ENCODE measurements around the gene DPP7. TPM values are rescaled to one million over a fixed set of nuclear protein-coding genes. Genes with fewer than 3 reads are reported as not detected.

Gene DPP7
- total and polyA plus RNA-seq, 12 donors, result 91.4 to 677 (median 125) TPM

DNA sequence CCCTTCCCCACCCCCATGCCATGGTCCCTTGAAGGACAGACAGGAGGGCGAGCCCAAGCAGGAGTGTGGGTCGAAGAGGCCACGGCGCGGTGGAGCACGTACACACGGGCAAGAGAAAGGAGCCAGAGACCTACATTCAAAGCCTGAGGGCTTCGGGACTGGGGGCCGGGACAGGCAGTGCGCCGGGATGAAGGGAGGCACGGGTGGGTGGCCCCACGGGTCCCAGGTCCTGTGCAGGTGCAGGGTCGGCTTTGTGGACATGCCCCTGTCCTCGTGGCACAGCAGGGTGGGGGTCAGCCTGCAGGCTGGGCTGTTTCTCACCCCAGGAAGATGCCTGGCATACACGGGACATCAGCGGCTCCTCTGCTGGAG lies 45.5 kb upstream of the DPP7 start:
- DNase-seq, result no peak
- H3K4me3 ChIP-seq, result no peak overlapping the region
- no peak for ATAC-seq
- 64 to 68% methylated on average over 17 of the region's 17 CpGs for WGBS, 2 donors
- no peaks in the 10 kb centered on the region for H3K9me3 ChIP-seq
- no peaks in the 10 kb centered on the region for H3K36me3 ChIP-seq
- intact Hi-C loops (cut with DNase I), result no loop called here
- H3K27ac ChIP-seq, result no peak overlapping the region
- peaks cover 3 to 30% (median 25%) of the 10 kb centered on the region in 9 donors for H3K4me1 ChIP-seq
- TF ChIP-seq, protein P1, sequence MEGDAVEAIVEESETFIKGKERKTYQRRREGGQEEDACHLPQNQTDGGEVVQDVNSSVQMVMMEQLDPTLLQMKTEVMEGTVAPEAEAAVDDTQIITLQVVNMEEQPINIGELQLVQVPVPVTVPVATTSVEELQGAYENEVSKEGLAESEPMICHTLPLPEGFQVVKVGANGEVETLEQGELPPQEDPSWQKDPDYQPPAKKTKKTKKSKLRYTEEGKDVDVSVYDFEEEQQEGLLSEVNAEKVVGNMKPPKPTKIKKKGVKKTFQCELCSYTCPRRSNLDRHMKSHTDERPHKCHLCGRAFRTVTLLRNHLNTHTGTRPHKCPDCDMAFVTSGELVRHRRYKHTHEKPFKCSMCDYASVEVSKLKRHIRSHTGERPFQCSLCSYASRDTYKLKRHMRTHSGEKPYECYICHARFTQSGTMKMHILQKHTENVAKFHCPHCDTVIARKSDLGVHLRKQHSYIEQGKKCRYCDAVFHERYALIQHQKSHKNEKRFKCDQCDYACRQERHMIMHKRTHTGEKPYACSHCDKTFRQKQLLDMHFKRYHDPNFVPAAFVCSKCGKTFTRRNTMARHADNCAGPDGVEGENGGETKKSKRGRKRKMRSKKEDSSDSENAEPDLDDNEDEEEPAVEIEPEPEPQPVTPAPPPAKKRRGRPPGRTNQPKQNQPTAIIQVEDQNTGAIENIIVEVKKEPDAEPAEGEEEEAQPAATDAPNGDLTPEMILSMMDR (IDR thresholded peaks at IDR 0.05), result no peak
- peaks cover 52 to 100% (median 99%) of the 10 kb centered on the region in 7 donors for H3K27me3 ChIP-seq

DNA sequence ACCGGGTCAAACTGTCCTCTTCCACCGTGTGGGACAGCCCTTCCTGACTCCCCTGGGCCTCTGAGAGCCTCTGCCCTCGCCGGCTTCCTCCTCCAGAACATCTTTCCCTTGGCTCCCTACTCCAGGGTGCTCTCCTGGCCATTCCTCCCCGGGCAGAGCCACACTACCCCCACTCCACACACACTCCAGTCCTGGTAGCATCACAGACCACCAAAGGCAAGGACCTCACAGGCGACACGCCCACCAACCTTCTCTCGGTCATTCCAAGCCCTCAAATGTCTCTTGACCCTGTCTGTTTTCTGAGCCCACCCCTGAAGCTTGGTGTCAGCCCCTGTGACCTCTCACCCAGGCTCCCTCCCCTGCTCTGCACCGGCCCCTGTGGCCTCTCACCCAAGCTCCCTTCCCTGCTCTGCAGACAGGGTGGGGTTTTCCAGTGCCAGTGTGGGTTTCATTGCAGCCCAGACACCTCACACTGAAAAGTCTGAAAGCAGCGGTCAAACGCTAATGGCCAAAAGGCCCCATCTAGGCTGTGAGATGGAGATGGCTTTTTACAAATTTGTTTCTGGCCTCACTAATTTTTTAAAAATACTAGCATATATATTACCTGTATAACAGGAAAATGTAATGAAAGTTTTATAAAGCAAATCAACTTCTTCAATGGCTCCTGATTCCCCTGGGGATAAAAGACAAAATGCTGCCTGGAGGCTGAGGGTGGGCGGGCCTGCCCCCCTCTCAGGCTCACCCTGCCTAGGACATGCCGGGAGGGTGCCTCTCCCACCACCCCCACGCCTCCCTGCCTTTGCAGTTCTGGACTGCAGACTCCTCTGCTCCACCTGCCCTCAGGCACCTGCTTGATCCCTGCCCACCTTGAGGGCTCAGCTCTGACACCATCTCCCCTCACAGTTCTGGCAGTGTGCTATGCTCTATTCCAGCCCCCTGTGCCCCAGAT lies 44.8 kb upstream of the DPP7 start:
- TF ChIP-seq, protein P1 (IDR thresholded peaks at IDR 0.05), result no peak
- peaks cover 3 to 30% (median 25%) of the 10 kb centered on the region in 9 donors for H3K4me1 ChIP-seq
- no peak for DNase-seq
- H3K36me3 ChIP-seq, result no peaks in the 10 kb centered on the region
- intact Hi-C loops (cut with DNase I), result no loop called here
- H3K9me3 ChIP-seq, result no peaks in the 10 kb centered on the region
- ATAC-seq, result no peak
- 36 to 41% methylated on average over 14 of the region's 14 CpGs for WGBS, 2 donors
- peaks cover 46 to 100% (median 95%) of the 10 kb centered on the region in 7 donors for H3K27me3 ChIP-seq
- no peak overlapping the region for H3K4me3 ChIP-seq
- H3K27ac ChIP-seq, result no peak overlapping the region

DNA sequence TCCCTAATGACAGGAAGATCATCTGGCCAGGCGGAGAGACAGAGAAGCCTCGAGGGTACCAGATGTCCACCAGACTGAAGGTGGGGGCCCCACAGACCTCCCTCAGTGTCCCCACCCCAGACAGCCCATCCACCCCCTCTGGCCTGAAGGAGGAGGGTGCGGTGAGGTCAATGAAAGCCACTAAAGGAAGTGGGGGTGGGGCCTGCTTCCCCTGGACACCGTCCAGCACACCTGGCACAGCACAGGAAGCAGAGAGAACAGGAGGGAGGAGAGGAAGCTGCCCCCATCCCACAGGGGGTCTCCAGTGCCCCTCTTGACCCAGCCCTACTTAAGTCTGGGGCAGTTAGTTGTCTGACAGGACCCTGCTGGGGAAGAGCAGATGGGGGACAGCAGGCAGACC lies 44.1 kb upstream of the DPP7 start:
- whole genome bisulfite sequencing, 2 donors, result 32 to 38% methylated on average over 4 of the region's 4 CpGs
- TF ChIP-seq, protein P1 (IDR thresholded peaks at IDR 0.05), result no peak
- H3K36me3 ChIP-seq, result no peaks in the 10 kb centered on the region
- DNase-seq (no peak), ATAC-seq (no peak)
- no peak overlapping the region for H3K27ac ChIP-seq
- intact Hi-C loops (cut with DNase I), result no loop called here
- no peaks in the 10 kb centered on the region for H3K9me3 ChIP-seq
- no peak overlapping the region for H3K4me3 ChIP-seq
- H3K4me1 ChIP-seq, result peaks cover 3 to 30% (median 25%) of the 10 kb centered on the region in 9 donors
- H3K27me3 ChIP-seq, result peaks cover 38 to 94% (median 89%) of the 10 kb centered on the region in 7 donors

DNA sequence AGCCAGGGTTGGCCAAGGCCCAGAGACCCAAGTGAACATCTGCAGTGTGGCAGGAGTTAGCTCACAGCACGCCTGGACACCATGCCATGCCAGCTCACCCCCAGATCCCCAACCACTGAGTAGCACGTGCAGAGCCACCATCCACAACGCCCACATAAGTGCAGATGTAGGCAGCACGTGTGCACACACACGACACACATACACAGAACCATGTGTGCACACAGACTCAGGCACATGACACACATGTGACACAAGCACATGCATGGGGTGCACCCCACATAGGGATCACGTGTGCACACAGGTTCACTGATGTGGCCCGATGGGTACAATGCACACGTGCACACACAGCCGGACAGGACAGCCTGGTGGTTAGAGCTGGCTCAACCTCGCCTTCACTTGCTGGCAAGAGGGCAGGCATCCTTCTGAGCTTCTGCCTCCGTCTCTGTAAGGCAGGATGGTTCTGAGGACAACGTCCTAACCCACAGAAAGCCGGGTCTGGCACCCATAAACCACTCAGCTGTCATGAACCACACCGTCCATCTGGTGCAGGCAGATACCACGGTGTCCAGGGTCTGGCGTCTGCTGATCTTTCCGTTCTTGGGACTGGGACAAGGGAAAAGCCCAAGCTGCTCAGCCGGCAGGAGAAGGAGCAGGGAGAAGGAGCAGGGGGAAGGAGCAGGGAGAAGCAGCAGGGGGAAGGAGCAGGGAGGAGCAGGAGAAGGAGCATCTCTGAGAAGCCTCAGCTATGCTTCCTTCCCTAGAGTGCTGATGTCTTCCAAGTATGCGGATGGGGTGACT lies 43.3 kb upstream of the DPP7 start:
- Histone ChIP-seq H3K27me3 (peaks cover 34 to 91% (median 82%) of the 10 kb centered on the region in 7 donors), H3K4me3 (no peak overlapping the region), H3K4me1 (peaks cover 3 to 22% (median 17%) of the 10 kb centered on the region in 9 donors), H3K9me3 (no peaks in the 10 kb centered on the region), H3K36me3 (no peaks in the 10 kb centered on the region), H3K27ac (no peak overlapping the region)
- intact Hi-C loops (cut with DNase I), result no loop called here
- no peak for DNase-seq
- whole genome bisulfite sequencing, 2 donors, result 64 to 65% methylated on average over 19 of the region's 19 CpGs
- TF ChIP-seq, protein P1 (IDR thresholded peaks at IDR 0.05), result no peak
- ATAC-seq, result no peak

Measured in heart right ventricle (tissue), 16 donors.